B cell (primary cell): ENCODE results near the gene PDS5A. TPM values are rescaled to one million over a fixed set of nuclear protein-coding genes. Genes with fewer than 3 reads are reported as not detected.

Experiments used
- ATAC-seq: fragments of 200-7000 bp; cut with Tn5 transposase; one replicate; pipeline ENCODE4 v1.10.0; 2021; ENCODE audit warnings: low read depth, mild to moderate bottlenecking, moderate number of reproducible peaks, moderate library complexity
- CTCF ChIA-PET: fragments of 350-600 bp; sonication (Branson Sonifier 250); formaldehyde crosslinking; loops from one replicate; lab custom pipeline; 2021; ENCODE audit warnings: antibody characterized with exemption, inconsistent platforms; lab: Charles Lee
- POLR2A ChIA-PET: fragments of 350-600 bp; sonication (Branson Sonifier 250); formaldehyde crosslinking; loops from one replicate; lab custom pipeline; 2021; ENCODE audit warnings: antibody characterized with exemption; lab: Charles Lee
- DNase-seq: peaks from one replicate; pipeline ENCODE4 v3.0.0; 2013
- H2AFZ ChIP-seq: 2 replicates; pipeline ENCODE4 v1.6.1; 2012; ENCODE audit warnings: mild to moderate bottlenecking, low read depth, low read length; ENCODE audit not compliant: insufficient read depth, poor library complexity, severe bottlenecking
- H3K27ac ChIP-seq, 2 donors: 1 replicate in 1 of 2; 2 replicates in 1 of 2; pipeline ENCODE4 v1.5.1; 2012 to 2013; ENCODE audit warnings: low read length in 2 of 2, mild to moderate bottlenecking in 2 of 2, moderate library complexity in 1 of 2
- H3K27me3 ChIP-seq, 4 experiments: fragments of 200-600 bp in 1 of 4; sonication (generic) in 1 of 4; replicated peaks in 1 of 4; 1 replicate in 2 of 4; 2 replicates in 2 of 4; pipeline versions ENCODE4 v1.6.1 to v1.7.0; 2013 to 2016; ENCODE audit warnings: low read length in 3 of 4, mild to moderate bottlenecking in 2 of 4, mixed read lengths in 1 of 4, moderate library complexity in 1 of 4; ENCODE audit not compliant: insufficient read depth in 4 of 4, control insufficient read depth in 3 of 4; ENCODE audit errors: control extremely low read depth in 1 of 4
- H3K36me3 ChIP-seq, 2 experiments: replicated peaks in 1 of 2; 1 replicate in 1 of 2; 2 replicates in 1 of 2; pipeline versions ENCODE4 v1.6.1 to v1.7.1; 2013; ENCODE audit warnings: low read length in 1 of 2; ENCODE audit not compliant: insufficient read depth in 2 of 2, control insufficient read depth in 1 of 2; ENCODE audit errors: control extremely low read depth in 1 of 2, extremely low read depth in 1 of 2
- H3K4me1 ChIP-seq, 2 donors: fragments of 200-600 bp in 1 of 2; sonication (generic) in 1 of 2; 1 replicate in 1 of 2; 2 replicates in 1 of 2; pipeline versions ENCODE4 v1.5.1 to v1.6.1; 2013 to 2017; ENCODE audit warnings: low read length in 2 of 2; ENCODE audit not compliant: control insufficient read depth in 2 of 2, insufficient read depth in 2 of 2
- H3K4me2 ChIP-seq: replicated peaks from 2 replicates; pipeline ENCODE3; 2012; ENCODE audit warnings: mild to moderate bottlenecking, low read depth, low read length; ENCODE audit not compliant: poor library complexity, severe bottlenecking
- H3K4me3 ChIP-seq, 5 experiments: fragments of 200-600 bp in 1 of 5; sonication (generic) in 1 of 5; 1 replicate in 3 of 5; 2 replicates in 2 of 5; pipeline versions ENCODE4 v1.5.1 to v1.7.0; 2011 to 2016; ENCODE audit warnings: low read length in 4 of 5, mild to moderate bottlenecking in 4 of 5, low read depth in 2 of 5, control low read depth in 1 of 5, moderate library complexity in 1 of 5; ENCODE audit not compliant: insufficient read depth in 1 of 5; ENCODE audit errors: control extremely low read depth in 1 of 5, extremely low read depth in 1 of 5
- H3K79me2 ChIP-seq: fragments of 200-600 bp; sonication (generic); one replicate; pipeline ENCODE4 v1.6.0; 2016; ENCODE audit warnings: low read length; ENCODE audit not compliant: control insufficient read depth, insufficient read depth
- H3K9ac ChIP-seq: fragments of 200-600 bp; sonication (generic); 2 replicates; pipeline ENCODE4 v1.6.1; 2017; ENCODE audit warnings: mild to moderate bottlenecking, low read length, moderate library complexity
- H3K9me3 ChIP-seq, 3 donors: one replicate each; pipeline versions ENCODE4 v1.6.1 to v1.7.1; 2013; ENCODE audit warnings: low read length in 2 of 3; ENCODE audit not compliant: control insufficient read depth in 2 of 3, insufficient read depth in 1 of 3; ENCODE audit errors: control extremely low read depth in 1 of 3
- H4K20me1 ChIP-seq: 2 replicates; pipeline ENCODE4 v1.6.0; 2012; ENCODE audit warnings: mild to moderate bottlenecking, low read length; ENCODE audit not compliant: insufficient read depth, control insufficient read depth, poor library complexity, severe bottlenecking
- H3K27ac Mint-ChIP-seq: one replicate; pipeline ENCODE4 v1.8.0; 2021; ENCODE audit warnings: mixed read lengths
- H3K27me3 Mint-ChIP-seq: one replicate; pipeline ENCODE4 v1.8.0; 2021; ENCODE audit warnings: mixed read lengths
- H3K4me1 Mint-ChIP-seq: one replicate; pipeline ENCODE4 v1.8.0; 2021; ENCODE audit warnings: mixed read lengths
- H3K4me3 Mint-ChIP-seq: one replicate; pipeline ENCODE4 v1.8.0; 2021; ENCODE audit warnings: mixed read lengths
- H3K9me3 Mint-ChIP-seq: one replicate; pipeline ENCODE4 v1.8.0; 2022; ENCODE audit warnings: mixed read lengths; ENCODE audit not compliant: insufficient read depth
- EZH2 ChIP-seq: IDR thresholded peaks from 2 replicates; pipeline ENCODE4 v1.6.1; 2012; ENCODE audit warnings: borderline replicate concordance, low read depth, mild to moderate bottlenecking, moderate library complexity, low read length; ENCODE audit not compliant: insufficient read depth, poor library complexity, severe bottlenecking
- WGBS: methylation state at CpG from one replicate; pipeline ENCODE4 v1.1.5; 2013; ENCODE audit warnings: missing lambda C conversion rate; ENCODE audit not compliant: insufficient coverage; 5-methylcytosine and 5-hydroxymethylcytosine counted together
- intact Hi-C: fragments of 100-400 bp; cut with micrococcal nuclease; formaldehyde crosslinking; loops from one replicate; pipeline ENCODE4 v1.10.0; 2022
- polyA plus RNA-seq: library from polyadenylated mRNA; depleted of rRNA; stranded (reverse); fragments of >200 nt; gene quantifications from 2 replicates; pipeline ENCODE4 v1.2.3, GENCODE V29; 2012
- total RNA-seq, 2 donors: library from RNA; stranded (reverse); fragments of 120-200 nt in 1 of 2; gene quantifications; 1 replicate in 1 of 2; 2 replicates in 1 of 2; pipeline versions ENCODE4 v1.2.3 to v1.2.4, GENCODE V29; 2013 to 2022
- TF ChIP-seq, protein P1 (sequence below): fragments of 200-600 bp; IDR thresholded peaks from one replicate; pipeline ENCODE4 v1.8.0; 2022; ENCODE audit warnings: antibody characterized with exemption, mild to moderate bottlenecking

Gene PDS5A
- total and polyA plus RNA-seq, 2 donors (not counting 1 experiment from before 2014, with no cell fraction given) = 19.4 to 111 TPM

DNA sequence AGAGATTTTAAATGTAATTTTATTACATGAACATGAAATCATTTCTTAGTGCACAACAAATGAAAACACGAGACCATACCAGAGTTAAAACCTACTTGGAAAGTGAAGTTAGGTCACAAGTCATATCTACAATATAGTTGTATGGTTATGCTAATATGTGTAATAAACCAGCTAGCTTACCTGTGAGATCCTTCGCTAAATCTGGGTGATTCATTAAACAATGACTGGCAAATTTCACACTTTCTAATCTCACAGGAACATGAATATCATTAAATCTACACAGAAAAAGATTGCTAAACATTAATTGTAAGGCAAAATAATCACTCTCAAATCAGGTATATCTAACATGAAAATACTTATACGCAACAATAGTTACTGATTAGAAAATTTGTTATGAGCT is 67.6 kb downstream of the PDS5A start:
- ChIA-PET CTCF (no interaction called here), POLR2A (no interaction called here)
- DNase-seq (no peak), ATAC-seq (no peak)
- Histone ChIP-seq H2AFZ (no peak overlapping the region), H3K36me3 (peaks cover 8 to 60% of the 10 kb centered on the region in 2 experiments), H3K27me3 (no peaks in the 10 kb centered on the region), H3K9ac (no peak overlapping the region), H3K4me1 (no peaks in the 10 kb centered on the region), H4K20me1 (no peaks in the 10 kb centered on the region), H3K4me2 (no peak overlapping the region), H3K79me2 (peaks cover 11% of the 10 kb centered on the region), H3K4me3 (no peak overlapping the region), H3K27ac (no peak overlapping the region), H3K9me3 (no peaks in the 10 kb centered on the region)
- TF ChIP-seq, protein P1, sequence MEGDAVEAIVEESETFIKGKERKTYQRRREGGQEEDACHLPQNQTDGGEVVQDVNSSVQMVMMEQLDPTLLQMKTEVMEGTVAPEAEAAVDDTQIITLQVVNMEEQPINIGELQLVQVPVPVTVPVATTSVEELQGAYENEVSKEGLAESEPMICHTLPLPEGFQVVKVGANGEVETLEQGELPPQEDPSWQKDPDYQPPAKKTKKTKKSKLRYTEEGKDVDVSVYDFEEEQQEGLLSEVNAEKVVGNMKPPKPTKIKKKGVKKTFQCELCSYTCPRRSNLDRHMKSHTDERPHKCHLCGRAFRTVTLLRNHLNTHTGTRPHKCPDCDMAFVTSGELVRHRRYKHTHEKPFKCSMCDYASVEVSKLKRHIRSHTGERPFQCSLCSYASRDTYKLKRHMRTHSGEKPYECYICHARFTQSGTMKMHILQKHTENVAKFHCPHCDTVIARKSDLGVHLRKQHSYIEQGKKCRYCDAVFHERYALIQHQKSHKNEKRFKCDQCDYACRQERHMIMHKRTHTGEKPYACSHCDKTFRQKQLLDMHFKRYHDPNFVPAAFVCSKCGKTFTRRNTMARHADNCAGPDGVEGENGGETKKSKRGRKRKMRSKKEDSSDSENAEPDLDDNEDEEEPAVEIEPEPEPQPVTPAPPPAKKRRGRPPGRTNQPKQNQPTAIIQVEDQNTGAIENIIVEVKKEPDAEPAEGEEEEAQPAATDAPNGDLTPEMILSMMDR = no peak
- no peak for TF ChIP-seq EZH2
- H3K4me3 Mint-ChIP-seq = no peak overlapping the region
- no peaks in the 10 kb centered on the region for H3K9me3 Mint-ChIP-seq
- H3K27me3 Mint-ChIP-seq = no peaks in the 10 kb centered on the region
- WGBS = no CpG with 5 or more reads among the region's 3 CpGs
- no peak overlapping the region for H3K27ac Mint-ChIP-seq
- no peaks in the 10 kb centered on the region for H3K4me1 Mint-ChIP-seq
- intact Hi-C loops = loop anchor here (5.0 kb wide), 1 partner anchor 67 kb away; the partner anchor contains the start of gene PDS5A

DNA sequence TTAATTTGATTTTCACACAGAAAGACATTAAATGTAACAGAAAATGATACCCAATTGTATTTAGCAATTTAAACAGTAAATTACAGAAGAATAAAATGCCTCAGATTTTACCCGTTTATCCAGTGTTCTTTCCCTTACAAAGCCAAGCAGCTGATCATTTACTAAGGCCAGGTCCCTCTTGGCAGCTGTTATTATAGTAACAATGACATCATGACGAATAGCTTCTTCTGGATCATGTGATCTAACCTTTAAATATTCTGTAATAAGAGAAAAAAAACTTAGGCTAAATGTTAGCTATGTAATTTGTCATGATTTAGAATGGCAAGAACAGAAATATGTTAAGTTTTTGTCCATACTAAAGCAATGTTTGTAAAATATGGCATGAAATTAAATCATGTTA is 69.4 kb downstream of the PDS5A start:
- no peaks in the 10 kb centered on the region for H3K4me1 ChIP-seq
- Mint-ChIP-seq H3K4me1 (no peaks in the 10 kb centered on the region), H3K9me3 (no peaks in the 10 kb centered on the region), H3K27me3 (no peaks in the 10 kb centered on the region), H3K27ac (no peak overlapping the region), H3K4me3 (no peak overlapping the region)
- H2AFZ ChIP-seq = no peak overlapping the region
- no peak for DNase-seq
- H3K4me3 ChIP-seq = no peak overlapping the region
- no peak overlapping the region for H3K27ac ChIP-seq
- ChIA-PET CTCF (no interaction called here), POLR2A (no interaction called here)
- H3K36me3 ChIP-seq = peaks cover 3 to 62% of the 10 kb centered on the region in 2 experiments
- TF ChIP-seq EZH2 = no peak
- TF ChIP-seq, protein P1 = no peak
- no peak overlapping the region for H3K4me2 ChIP-seq
- no CpG with 5 or more reads among the region's 2 CpGs for WGBS
- H3K9ac ChIP-seq = no peak overlapping the region
- H3K27me3 ChIP-seq = no peaks in the 10 kb centered on the region
- no peak for ATAC-seq
- H4K20me1 ChIP-seq = no peaks in the 10 kb centered on the region
- intact Hi-C loops = loop anchor here (5.0 kb wide), 1 partner anchor 54 kb away; no protein-coding TSS in a partner anchor
- H3K79me2 ChIP-seq = peaks cover 13% of the 10 kb centered on the region
- no peaks in the 10 kb centered on the region for H3K9me3 ChIP-seq
